ENCODE measurements around the gene IDH3G.
"Not testable (repeated sequence)": the region's sequence is repeated elsewhere in the genome, so short reads cannot be mapped to it uniquely, and the experiment has no call there.

The IDH3G gene

DNA sequence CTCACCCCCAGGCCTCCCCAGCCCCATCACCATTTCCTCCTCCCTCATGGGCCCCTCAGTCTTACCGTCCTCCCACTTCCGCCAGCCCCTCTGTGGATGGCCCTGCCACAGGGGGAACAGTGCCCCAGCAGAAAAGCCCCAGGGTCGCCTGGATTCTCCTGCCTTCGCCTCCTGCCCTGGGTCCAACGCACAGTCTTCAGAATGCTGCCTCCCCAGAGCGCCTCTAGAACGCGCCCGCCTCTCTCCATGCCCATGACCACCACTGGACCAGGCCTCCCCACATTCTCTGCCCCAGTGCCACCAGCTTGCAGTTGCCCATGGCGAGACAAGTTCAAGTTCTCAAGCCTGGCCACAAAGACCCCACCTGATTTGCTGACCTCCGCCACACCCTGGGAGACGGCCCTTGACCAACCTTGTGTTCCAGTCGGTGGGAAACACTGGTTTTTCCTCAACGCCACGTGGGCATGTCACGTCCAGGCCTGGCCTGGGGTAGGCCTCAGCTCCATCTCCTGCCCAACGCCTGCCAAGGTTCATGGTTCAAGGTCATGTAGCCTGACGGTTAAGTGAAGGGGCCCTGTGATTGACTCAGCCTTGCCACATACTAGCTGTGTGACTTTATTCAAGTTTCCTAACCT, 30.8 kb downstream of the IDH3G start:
- no peak for DNase-seq (ENCODE audit: low read depth in 1 of 2, low spot score in 1 of 2)

GRCh38 chrX:153762626-153763173, 31.5 kb downstream of the IDH3G start:
- DNase-seq (ENCODE audit: low read depth in 1 of 2, low spot score in 1 of 2): no peak

GRCh38 chrX:153761863-153762262, 32.3 kb downstream of the IDH3G start:
- DNase-seq (ENCODE audit: low read depth in 1 of 2, low spot score in 1 of 2): no peak

DNA sequence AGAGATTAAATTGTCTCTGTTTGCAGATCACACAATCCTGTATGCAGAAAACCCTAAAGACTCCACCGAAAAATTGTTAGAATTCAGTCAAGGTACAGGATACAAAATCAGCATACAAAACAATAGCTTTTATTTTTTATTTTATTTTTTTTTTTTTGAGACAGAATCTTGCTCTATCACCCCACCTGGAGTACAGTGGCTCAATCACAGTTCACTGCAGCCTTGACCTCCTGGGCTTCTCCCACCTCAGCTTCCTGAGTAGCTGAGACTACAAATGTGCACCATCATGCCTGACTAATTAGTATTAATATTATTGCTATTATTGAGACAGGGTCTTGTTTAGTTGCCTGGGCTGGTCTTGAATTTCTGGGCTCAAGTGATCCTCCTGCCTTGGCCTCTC, 39.0 kb downstream of the IDH3G start:
- DNase-seq (ENCODE audit: low read depth in 1 of 2, low spot score in 1 of 2): no peak

DNA sequence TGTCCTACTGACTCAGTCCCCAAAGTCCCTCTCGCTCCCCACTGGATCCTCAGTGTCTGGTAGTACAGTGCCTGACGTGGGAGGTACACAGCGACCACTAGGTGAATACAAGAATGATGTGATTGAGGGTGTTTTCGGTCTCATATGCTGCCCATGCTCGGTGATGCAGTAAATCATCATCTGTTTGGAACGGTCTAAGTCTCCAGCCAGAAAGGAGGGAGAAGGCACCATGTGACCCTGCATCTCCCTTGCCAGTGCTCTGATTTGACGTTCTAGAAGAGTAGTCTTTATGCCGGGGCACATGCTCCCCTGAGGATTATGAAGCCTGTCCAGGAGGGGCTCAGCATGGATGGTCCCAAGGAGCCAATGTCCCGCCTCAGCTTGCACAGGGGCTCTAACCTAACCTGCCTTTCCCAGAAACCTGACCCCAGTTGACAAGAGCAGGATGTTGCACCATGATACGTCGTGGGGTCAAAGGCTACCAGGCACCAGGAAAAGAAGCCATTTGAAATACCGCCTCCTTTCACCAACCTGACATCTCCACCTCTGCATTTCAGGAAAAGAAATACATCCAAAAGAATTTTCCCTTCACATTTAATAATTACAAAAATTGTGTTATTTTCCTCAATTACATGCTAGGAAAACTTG, 43.9 kb downstream of the IDH3G start:
- DNase-seq (ENCODE audit: low read depth in 1 of 2, low spot score in 1 of 2): no peak

GRCh38 chrX:153749017-153749416, 45.2 kb downstream of the IDH3G start:
- not testable (repeated sequence) for DNase-seq (ENCODE audit: low read depth in 1 of 2, low spot score in 1 of 2)

GRCh38 chrX:153746991-153747390, 47.2 kb downstream of the IDH3G start:
- not testable (repeated sequence) for DNase-seq (ENCODE audit: low read depth in 1 of 2, low spot score in 1 of 2)

DNA sequence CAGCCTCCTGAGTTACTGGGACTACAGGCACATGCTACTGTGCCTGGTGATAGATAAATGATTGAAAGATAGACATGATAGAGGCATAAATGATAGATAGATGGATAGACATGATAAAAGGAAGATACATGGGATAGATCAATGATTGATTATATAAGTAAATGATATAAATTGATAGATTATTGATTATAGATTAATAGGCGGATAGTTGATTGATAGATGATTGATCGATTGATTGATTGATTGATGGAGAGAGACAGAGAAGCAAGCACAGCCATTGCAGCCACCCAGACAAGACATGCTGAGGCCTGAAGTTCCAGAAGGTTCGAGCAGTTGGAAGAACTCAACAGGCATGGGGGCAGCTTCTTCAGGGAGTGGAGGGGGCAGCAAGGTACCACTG, 47.8 kb downstream of the IDH3G start:
- no peak for DNase-seq (ENCODE audit: low read depth in 1 of 2, low spot score in 1 of 2)

- not testable (repeated sequence) for DNase-seq (ENCODE audit: low read depth in 1 of 2, low spot score in 1 of 2)
Observed at GRCh38 chrX:153745067-153745433, 49.1 kb downstream of the IDH3G start.

DNA sequence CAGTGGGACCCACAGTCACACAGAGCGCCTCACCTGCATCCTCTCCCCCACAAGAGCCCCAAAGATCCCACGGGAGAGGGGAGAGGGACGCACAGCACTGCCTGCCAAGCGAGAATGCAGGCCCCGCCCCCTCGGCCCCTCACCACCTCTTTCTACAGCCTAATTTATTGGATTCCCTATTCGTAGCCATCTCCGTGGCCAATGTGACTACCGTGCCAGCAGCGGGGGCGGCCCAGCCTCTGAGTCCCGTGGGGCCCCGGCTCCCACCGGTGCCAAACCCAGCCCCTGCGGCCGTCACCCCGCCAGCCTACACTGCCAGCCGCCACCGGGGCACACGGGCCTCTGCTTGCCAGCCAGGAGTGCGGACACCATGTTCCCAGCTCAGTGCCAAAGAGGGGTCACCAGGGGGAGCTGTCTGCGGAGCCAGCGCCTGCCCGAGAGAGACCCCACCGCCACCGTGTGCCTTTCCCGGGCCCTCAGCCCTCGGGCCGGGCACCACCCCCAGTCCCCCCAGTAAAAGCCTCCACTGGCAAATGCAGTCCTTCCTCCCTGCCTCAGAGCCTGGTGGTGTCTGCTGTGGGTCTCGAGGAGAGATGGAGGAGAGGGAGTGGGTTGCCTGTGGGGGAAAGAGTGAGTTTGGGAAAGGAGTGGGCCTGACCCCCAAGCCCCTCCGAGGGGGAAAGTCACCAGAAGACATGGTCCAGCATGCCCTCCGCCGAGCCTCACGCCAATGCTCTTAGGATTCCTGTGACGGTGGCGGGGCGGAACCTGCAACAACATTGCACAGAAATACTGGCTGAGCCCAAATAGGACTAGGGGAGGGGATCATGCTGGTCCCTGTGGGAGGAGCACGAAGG, 49.7 kb downstream of the IDH3G start:
- DNase-seq (ENCODE audit: low read depth in 1 of 2, low spot score in 1 of 2): no peak

DNA sequence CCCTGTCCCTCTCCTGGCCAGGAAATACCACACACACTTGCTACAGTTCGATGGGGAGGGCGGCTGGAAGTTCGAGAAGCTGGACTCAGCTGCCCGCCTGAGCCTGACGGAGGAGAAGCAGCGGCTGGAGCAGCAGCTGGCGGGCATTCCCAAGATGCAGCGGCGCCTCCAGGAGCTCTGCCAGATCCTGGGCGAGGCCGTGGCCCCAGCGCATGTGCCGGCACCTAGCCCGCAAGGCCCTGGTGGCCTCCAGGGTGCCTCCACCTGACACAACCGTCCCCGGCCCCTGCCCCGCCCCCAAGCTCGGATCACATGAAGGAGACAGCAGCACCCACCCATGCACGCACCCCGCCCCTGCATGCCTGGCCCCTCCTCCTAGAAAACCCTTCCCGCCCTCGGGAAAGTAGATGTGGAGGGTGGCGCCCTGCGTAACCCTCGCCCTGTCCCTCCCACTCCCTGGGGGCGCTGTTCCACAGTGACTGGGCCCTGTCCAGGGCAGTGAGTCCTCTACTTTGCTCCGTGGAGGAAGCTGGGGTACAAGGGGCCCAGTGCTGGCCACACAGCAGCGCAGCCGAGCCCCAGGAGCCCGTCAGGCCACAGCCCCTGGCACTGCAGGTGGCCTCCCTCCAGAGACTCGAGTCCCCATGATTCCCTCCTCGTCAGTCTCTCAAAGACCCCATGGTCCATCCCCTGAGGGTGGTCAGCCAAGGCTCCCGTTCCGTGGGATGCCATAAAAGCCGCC, 50.5 kb downstream of the IDH3G start:
- DNase-seq (ENCODE audit: low read depth in 1 of 2, low spot score in 1 of 2): not testable (repeated sequence)

- not testable (repeated sequence) for DNase-seq (ENCODE audit: low read depth in 1 of 2, low spot score in 1 of 2)
Observed at GRCh38 chrX:153742796-153743467, 51.2 kb downstream of the IDH3G start.

GRCh38 chrX:153742111-153742510, 52.1 kb downstream of the IDH3G start:
- not testable (repeated sequence) for DNase-seq (ENCODE audit: low read depth in 1 of 2, low spot score in 1 of 2)

GRCh38 chrX:153741446-153741845, 52.7 kb downstream of the IDH3G start:
- no peak for DNase-seq (ENCODE audit: low read depth in 1 of 2, low spot score in 1 of 2)

- no peak for DNase-seq (ENCODE audit: low read depth in 1 of 2, low spot score in 1 of 2)
Observed at GRCh38 chrX:153740631-153741222, 53.4 kb downstream of the IDH3G start.

GRCh38 chrX:153739754-153740486, 54.3 kb downstream of the IDH3G start:
- no peak for DNase-seq (ENCODE audit: low read depth in 1 of 2, low spot score in 1 of 2)

DNA sequence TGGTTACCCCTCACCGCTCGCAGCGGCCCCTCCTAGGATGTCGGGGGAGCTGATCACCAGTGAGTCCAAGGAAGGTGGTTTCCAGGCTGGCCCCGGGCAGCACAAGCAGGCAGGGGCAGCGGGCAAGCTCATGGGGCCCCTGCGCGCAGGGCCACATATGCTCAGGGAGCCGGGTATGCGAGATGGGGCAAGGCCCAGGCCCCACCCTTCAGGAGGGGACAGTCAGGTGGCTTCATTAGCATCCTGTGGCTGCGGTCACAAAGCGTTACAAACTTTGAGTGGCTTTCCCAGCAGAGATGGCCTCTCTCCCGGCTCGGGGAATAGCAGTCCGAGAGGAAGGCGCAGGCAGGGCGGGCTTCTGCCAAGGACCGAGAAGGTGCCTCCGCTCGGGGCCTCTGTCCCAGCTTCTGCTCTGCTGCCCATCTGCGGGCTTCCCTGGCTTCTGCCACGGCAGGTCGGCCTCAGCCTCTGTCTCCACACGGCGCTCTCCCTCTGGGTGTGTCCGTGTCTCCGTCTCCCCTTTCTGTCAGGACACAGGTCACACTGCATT, 56.0 kb downstream of the IDH3G start:
- DNase-seq (ENCODE audit: low read depth in 1 of 2, low spot score in 1 of 2): no peak

DNA sequence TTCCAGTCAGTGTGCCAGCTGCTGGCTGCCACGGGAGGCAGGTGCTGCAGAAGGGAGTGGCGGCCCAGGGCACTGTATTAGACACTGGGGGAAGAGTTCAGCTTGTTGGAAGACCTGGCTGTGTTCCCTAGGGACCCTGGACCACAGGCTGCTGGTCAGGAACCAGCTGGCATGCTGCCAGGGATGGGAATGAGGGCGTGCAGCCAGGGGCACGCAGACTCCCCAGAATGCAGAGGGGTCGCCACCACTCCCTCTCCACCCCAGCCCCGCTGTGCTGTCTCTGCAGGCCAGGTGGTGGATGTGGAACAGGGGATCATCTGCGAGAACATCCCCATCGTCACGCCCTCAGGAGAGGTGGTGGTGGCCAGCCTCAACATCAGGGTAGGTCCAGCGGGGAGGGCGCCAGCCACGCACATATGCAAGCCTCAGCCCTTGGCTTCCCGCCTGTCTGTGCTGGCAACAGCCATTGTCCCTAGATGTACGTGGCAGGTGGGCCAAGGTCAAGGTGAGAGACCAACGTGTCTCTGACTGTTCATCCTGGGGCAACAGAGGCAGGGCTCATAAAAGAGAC, 57.2 kb downstream of the IDH3G start:
- DNase-seq (ENCODE audit: low read depth in 1 of 2, low spot score in 1 of 2): no peak

Data from activated CD4-positive, alpha-beta T cell treated with anti-CD3 and anti-CD28 coated beads, Interleukin-2, amount 50 U/mL, for 24 hours (primary cell).